Transverse colon (tissue), 4 donors: ENCODE data around the gene APOC3.

Experiments
- CTCF ChIP-seq, 5 experiments: fragments of 200-600 bp in 3 of 5; fragments of 450-650 bp in 2 of 5; sonication (generic) in 3 of 5; IDR thresholded peaks; 1 replicate in 2 of 5; 2 replicates in 3 of 5; pipeline ENCODE4 v1.5.1; 2016 to 2017; ENCODE audit warnings: antibody characterized with exemption in 5 of 5, inconsistent platforms in 3 of 5, mild to moderate bottlenecking in 2 of 5, moderate library complexity in 1 of 5
- EP300 ChIP-seq: sonication (generic); formaldehyde crosslinking; IDR thresholded peaks from one replicate; pipeline ENCODE4 v1.6.1; 2017; ENCODE audit warnings: antibody characterized with exemption, low read depth
- POLR2A ChIP-seq: fragments of 450-650 bp; IDR thresholded peaks from one replicate; pipeline ENCODE4 v1.6.1; 2016; ENCODE audit warnings: antibody characterized with exemption, mild to moderate bottlenecking, moderate library complexity
- POLR2AphosphoS5 ChIP-seq, 3 donors: sonication (generic); formaldehyde crosslinking; IDR thresholded peaks; one replicate each; pipeline ENCODE4 v1.6.1; 2016; ENCODE audit warnings: antibody characterized with exemption in 3 of 3

- TF ChIP-seq CTCF (IDR thresholded peaks at IDR 0.05) (no peak), POLR2A (no peak), POLR2AphosphoS5 (IDR thresholded peaks at IDR 0.05) (no peak), EP300 (no peak)
These were observed 17.9 kb downstream of the APOC3 start for GRCh38 chr11:116847612-116848011.
